ACHN (cell line): ENCODE data around the gene TNRC6A.
"Not testable (repeated sequence)": the region's sequence is repeated elsewhere in the genome, so short reads cannot be mapped to it uniquely, and the experiment has no call there.

Experiments
- DNase-seq: peaks from one replicate; pipeline ENCODE4 v3.0.0-alpha.2; 2015
- in situ Hi-C: cut with HindIII; loops from 2 replicates; pipeline ENCODE4 v1.10.0; 2017; ENCODE audit warnings: low sequenced_read_pairs, low pct_ligation_motif_present, low pct_unique_long_range_greater_than_20kb

Gene TNRC6A

DNA sequence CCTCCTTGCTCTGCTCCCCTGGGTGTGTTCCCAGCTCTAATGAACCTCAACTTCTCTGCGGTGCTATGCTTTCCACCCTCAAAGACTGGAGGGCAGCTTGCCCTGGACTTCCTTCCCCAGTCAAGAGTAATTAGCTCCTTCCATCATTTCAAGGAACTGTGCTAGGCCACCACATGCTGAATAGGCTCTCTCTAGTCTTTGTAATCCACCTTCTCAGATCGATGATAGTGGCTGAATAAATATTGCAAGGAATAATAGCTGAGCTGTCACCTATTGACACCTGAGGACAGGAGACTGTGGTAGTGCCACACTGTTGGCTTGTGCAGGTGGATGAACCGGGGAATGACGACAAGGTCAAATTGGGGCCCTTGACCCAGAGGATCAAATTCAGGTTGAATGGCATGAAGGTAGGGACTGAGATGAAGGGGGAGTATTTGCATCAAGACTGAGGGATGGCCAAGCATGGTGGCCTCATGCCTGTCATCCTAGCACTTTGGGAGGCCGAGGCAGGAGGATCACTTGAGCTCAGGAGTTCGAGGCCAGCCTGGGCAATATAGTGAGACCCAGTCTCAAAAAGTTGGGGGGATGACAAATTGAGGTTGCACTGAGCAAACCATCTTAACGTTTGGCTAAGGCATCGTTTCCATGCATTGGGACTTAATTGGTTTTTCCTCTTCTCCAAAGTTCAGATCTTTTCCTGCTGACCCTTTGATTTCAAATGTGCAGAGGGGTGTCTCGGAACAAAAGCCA is 97.5 kb downstream of the TNRC6A start:
- in situ Hi-C loops: no loop called here
- DNase-seq: no peak

DNA sequence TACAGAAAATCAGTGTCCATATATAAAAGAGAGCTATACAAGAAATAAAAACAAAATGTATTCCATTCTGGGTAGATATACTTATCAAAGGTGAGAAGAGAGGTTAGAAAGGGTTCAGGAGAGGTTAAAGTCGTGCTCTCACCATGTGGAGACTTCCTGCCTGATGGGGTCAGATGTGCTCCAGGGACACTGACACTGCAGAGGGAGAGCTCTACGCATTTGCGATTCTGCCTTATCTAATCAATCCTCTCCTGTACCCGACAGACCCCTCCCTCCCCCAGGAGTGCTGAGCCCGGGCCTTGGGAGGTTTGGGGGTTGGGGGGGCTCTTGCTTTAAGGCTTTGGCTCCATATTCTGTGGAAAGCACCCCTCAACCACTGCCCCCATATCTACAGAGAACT is 99.7 kb downstream of the TNRC6A start:
- in situ Hi-C loops: no loop called here
- DNase-seq: no peak

DNA sequence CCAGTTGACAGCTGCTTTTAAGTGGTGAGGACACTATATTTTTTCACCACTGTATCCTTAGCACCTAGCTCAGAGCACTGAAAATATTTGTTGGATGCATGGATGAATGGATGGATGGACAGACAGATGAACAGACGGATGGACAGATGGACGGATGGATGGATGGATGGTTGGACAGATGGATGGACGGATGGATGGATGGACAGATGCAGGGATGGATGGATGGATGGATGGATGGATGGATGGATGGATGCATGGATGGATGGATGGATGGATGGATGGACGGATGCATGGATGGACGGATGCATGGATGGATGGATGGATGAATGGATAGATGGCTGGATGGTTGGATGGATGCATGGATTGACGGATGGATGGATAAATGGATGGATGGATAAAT is 103.9 kb downstream of the TNRC6A start:
- in situ Hi-C loops: no loop called here
- no peak for DNase-seq

DNA sequence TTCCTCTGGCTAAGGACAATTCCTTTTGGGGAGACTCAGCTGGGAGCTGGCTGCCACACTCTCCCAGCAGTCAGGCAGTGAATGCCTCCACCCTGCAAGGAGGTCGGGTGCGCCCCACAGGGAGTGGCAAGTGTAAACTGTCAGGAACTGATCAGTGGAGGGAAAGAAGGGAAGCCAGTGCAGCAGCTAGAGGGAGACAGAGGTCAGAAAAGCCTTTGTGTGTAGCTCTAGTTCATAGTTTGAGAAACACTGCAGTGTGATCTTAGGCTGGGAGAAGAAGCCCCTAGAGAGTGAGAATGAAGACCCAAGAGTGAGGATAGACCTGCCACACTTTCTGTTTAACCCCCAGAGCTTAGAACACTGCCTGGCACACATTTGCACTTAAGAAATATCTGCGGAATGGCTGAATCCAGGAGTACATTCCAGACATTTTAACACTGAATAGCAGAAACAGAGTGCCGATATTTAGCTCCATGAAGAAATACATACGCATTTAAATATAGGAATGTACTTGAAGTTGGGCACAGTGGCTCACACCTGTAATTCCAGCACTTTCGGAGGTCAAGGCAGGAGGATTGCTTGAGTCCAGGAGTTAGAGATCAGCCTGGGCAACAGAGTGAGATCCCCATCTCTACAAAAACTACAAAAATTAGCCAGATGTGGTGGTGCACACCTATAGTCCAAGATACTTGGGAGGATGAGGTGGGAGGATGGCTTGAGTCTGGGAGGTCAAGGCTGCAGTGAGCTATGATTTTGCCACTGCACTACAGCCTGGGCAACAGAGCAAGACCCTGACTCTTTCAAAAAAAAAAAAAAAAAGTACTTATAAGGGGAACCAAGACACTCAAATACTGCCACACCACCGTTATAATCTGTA is 105.2 kb downstream of the TNRC6A start:
- in situ Hi-C loops: no loop called here
- DNase-seq: peak; percentile 67

DNA sequence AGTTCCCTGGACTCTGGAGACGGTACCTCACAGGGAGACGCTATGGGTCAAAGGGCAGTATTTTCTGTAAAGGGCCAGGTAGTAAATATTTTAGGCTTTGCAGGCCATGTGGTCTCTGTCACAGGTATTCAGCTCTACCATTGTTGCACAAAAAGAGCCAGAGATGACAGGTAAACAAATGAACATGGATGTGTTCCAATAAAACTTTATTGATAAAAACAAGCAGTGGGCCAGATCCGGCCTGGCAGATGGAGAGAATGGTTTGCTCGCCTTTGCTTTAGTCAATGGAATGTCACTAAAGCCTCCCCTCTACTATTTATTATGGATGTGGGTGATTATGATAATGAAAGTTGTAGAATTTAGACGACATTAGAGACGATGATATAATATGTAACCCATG is 107.4 kb downstream of the TNRC6A start:
- in situ Hi-C loops: no loop called here

DNA sequence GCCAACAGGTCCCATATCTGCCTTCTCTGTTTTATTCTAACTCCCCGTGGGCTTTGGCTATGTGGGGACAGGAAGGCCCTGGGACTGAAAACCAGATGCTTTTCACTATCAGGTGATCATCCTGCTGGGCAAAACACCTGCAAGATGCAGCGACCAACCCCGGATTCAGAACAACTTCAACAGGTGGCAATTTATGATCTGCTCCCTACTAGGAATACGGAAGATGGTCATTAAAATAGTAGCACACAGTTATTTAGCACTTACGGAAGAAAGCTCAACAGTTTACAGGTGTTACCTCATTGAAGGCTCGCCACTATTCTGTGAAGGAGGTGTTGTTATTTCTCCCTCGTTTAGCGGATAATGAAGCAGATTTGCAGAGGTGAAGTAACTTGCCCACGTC is 108.5 kb downstream of the TNRC6A start:
- in situ Hi-C loops: no loop called here
- no peak for DNase-seq

More for the DNA sequence above, 107.4 kb downstream of the TNRC6A start:
- DNase-seq: no peak

DNA sequence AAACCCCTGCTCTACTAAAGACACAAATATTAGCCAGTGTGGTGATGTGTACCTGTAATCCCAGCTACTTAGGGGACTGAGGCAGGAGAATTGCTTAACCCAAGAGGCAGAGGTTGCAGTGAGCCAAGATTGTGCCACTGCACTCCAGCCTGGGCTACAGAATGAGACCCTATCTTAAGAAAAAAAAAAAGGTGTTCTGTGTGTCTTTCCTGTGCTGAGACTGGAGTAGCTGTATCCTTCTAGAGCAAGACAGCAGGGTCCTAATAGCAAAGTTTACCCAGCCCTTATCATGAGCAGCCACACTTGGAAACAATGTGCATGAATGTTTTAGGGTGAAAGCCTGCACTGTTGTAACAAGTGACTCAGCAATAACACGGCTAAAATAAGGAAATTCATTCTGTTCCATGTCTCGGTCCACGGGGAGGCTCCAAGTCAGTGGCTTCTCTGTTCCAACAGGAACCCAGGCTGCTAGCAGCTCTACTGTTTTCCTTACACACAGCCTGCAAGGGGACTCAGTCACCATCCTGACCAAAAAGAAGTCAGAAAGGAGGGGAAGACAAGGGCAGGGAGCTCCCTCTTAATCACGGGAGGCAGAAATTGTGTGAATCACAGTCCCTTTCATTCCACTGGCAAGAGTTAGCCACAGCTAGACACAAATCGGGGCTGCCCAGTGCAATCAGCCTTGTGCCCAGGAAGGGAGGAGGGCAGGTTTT is 109.3 kb downstream of the TNRC6A start:
- peak; percentile 54 for DNase-seq
- in situ Hi-C loops: no loop called here

DNA sequence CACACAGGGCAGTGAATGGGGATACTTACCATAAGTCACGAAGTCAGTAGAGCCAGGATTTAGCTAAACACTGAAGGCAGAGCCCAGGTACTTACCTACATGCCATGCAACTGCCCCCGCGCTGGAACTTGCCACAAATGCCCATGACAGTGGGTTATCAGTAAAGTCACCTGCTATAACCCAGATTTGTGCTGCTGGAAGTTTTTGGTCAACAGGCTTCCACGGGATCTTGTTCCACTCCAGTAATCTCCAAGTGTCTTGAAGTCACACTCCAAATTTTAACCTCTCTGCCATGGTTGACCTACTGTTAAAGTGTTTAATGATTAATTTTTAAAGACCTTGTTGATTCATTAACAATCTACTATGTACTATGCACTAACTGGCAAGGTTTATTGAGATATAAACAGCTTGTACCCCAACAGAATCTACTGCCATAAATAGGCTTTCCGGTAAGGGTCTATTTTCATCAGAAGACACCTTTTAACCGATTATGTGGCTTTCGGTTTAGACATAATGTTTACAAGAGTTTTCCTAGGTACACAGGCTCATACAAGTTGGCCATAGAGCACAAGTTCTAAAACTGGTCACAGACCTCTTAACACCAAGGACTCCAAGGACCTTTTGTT is 110.0 kb downstream of the TNRC6A start:
- DNase-seq: peak; percentile 34
- in situ Hi-C loops: no loop called here

DNA sequence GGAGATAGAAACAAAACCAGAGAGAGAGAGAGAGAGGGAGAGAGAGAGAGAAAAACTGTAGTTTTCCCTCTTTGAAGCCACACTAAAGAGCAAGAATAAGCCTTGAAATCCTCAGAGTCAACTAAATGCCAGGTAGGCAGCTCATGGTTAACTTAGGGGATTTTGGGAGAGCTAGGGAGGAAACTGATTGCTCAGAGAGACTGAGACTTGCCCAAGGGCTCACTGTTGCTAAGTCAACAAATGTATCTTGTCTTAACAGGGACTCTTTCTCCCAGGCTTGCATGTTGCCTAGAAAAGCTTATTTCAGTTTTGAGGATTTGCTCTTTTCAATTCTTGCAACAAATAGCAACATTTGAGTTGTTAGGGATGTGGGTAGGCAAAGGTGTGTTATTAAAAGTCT is 111.8 kb downstream of the TNRC6A start:
- DNase-seq: no peak
- in situ Hi-C loops: no loop called here

DNA sequence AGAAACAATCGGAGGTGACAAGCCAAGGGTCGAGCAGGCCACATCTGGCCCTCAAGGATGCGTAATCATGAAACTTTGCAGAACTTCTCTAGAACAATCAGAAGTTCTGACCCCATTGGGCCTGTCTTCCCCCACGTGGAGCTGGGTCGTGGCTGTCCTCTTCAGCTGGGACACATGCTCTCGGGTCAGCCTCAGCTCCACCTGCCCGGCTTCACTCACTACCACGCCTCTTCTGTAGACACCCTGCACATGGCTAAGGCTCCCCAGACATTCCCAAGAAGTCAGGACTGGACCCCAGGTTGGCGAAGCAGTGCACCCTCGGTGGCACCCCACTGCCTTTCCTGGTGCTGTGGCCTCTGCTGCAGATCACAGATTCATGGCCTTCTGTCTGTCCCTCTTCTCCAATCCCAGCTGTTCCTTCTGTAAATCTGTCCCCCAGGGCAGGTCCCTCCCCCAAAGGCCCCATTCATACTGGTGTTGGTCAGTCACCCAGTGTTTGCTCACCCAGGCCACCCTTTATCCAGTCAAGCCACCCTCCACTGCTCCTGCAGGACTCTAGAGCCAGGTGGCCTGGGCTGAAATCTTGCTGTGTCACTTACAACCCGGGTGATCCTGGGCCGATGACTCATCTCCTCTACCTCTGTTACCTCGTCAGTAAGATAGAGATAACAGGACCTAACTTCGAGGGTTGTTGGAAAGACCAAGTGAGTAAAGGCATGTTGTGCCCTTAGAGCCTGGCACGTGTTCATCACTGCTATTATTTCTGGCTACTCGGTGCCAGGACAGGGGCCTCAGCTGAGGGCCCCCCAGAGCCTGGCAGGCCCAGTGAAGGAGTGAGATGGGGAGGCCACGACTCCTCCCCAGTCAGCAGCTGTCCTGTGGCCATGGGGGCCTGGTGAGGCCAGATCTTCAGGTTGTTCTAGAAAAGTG is 114.9 kb downstream of the TNRC6A start:
- peak; percentile 45 for DNase-seq
- in situ Hi-C loops: no loop called here

DNA sequence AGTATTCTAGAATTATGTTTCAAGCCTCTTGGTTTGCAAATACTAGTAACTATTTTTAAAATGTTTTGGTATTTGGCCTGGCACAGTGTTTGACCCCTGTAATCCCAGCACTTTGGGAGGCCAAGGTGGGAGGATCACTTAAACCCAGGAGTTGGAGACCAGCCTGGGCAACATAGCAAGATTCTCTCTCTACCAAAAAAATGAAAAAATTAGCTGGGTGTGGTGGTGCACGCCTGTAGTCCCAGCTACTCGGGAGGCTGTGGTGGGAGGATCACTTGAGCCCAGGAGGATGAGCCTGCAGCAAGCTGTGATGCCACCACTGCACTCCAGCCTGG is 115.5 kb downstream of the TNRC6A start:
- in situ Hi-C loops, DNase-seq: not testable (repeated sequence)

DNA sequence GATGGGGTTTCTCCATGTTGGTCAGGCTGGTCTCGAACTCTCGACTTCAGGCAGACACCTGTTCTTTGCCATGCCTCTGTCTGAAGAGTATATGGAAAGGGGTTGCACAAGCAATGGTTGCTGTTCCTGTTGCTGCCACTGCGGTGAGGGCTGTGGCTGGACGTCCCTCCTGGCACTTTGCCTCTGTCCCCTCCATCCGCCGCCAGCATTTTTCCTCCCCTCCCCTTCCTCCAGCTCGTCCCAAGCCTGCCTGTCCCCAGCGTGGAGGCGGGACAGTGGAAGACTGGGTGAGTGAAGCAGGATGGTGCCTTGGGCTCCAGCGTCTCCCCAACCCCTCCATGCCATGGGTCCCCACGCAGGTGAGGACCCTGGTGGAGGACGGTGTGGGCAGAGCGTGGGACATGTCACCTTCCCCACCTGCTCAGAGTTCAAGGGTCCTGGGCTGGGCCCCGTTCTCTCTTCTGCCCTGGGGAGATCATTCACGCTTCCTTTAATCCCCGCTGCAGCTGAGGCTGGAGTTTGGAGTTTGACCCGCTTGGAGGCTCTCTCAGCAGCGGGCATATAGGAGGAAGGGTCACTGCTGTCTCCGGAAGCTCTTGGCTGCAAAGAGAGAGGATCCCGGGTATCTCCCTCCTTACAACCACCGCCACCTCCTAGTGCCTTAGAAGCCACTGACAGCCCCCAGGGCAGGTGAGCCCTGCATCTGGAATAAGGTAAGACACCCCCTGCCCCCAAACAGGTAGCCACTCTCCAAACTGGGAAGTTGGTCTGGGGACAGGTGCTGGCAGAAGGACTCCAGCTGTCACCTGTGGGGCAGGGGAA is 116.5 kb downstream of the TNRC6A start, which contains the start of gene SLC5A11:
TSS of gene SLC5A11 (plus strand) at position 238 of the 822 bp plus-strand sequence. CDS start 12,681 bp downstream, outside the sequence.
- in situ Hi-C loops: no loop called here

DNA sequence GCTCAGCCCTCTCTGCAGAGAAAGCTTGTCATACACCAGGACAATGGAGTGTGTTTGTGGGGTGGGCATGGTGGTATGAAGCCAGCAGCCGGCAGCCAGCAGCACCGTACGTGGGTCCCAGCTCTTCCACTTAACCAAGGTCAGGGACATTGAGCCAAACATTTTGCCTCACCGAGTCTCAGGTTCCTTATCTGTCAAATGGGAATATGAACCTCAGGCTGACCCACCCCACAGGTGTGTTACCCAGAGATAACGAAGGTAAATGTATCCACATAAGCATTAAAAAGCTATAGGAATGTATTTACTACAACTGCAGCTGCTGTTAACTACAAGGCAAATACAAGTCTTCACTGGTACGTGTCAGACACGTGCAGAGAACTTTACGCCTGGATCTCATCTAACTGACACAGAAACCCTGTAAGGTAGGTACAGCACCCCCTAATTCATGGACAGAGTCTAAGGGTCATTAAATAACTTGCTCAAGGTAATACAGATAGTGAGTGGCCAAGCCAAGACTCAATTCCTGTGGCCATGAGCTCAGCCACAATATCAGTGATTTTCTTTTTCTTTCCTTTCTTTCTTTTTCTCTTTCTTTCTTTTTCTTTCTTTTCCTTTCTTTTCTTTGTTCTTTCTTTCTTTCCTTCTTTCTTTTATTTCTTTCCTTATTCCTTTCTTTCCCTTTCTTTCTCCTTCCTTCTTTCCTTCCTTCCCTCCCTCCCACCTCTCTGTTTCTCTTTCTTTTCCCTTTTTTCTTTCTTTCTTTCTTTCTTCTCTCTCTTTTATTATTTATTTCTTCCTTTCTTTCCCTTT is 117.3 kb downstream of the TNRC6A start:
- in situ Hi-C loops: no loop called here
- no peak for DNase-seq

More for the DNA sequence above, 116.5 kb downstream of the TNRC6A start, which contains the start of gene SLC5A11:
- no peak for DNase-seq

DNA sequence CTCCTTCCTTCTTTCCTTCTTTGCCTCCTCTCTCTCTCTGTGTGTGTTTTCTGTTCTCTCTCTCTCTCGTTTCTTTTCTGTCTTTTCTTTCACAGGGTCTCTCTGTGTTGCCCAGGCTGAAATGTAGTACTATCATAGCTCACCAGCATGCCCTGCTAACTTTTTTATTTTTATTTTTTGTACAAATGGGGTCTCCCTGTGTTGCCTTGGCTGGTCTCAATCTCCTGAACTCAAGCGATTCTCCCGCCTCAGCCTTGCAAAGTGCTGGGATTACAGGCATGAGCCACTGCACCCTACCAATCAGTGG is 117.9 kb downstream of the TNRC6A start:
- in situ Hi-C loops: no loop called here
- DNase-seq: no peak

DNA sequence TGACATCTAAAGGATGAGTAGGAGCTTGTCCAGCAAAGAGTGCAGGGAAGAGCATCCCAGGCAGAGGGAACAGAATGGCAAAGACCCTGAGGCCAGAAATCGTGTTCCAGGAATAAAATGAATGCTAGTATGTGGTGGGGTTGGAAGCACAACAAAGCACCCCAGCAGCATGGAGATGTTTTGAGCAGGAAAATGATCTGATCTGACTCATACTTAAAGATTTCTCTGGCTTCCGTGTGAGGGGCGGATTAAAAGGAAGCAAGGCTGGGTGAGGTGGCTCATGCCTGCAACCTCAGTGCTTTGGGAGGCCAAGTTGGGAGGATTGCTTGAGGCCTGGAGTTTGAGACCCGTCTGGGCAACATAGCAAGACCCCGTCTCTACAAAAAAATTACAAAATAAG is 118.6 kb downstream of the TNRC6A start:
- DNase-seq: peak; percentile 32
- in situ Hi-C loops: no loop called here

DNA sequence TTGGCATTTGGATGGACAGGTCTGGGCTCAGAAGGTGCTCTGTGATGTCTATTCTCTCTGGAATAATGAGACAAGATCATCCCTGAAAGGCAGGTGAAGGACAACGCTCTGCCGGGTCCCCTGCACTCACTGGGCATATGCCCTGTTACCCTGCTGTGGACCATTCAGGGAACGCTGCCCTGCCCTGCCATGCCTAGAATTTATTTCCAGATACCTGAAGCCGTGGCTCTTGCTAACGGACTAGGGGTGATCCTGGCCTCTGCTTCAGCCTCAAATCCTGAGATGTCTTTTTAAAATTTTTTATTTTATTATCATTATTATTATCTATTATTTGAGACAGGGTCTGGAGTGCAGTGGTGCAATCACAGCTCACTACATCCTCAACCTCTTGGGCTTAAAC is 120.2 kb downstream of the TNRC6A start:
- no peak for DNase-seq
- in situ Hi-C loops: no loop called here
